Glutamatergic neuron (in vitro differentiated cells): ENCODE results near the gene SLX4IP. TPM values are rescaled to one million over a fixed set of nuclear protein-coding genes. Genes with fewer than 3 reads are reported as not detected.

ENCODE experiments used
- DNase-seq: peaks from one replicate; pipeline ENCODE4 v3.0.0; 2022
- H3K27ac Mint-ChIP-seq: one replicate; pipeline ENCODE4 v1.8.0; 2020; ENCODE audit warnings: mild to moderate bottlenecking, mixed read lengths, inconsistent platforms; ENCODE audit not compliant: unreplicated experiment
- H3K27me3 Mint-ChIP-seq: one replicate; pipeline ENCODE4 v1.8.0; 2020; ENCODE audit warnings: mild to moderate bottlenecking, moderate library complexity, mixed read lengths, inconsistent platforms; ENCODE audit not compliant: unreplicated experiment
- H3K36me3 Mint-ChIP-seq: one replicate; pipeline ENCODE4 v1.8.0; 2020; ENCODE audit warnings: mild to moderate bottlenecking, mixed read lengths, inconsistent platforms; ENCODE audit not compliant: unreplicated experiment
- H3K4me1 Mint-ChIP-seq: one replicate; pipeline ENCODE4 v1.8.0; 2020; ENCODE audit warnings: mild to moderate bottlenecking, low read depth, mixed read lengths, inconsistent platforms; ENCODE audit not compliant: unreplicated experiment
- H3K4me3 Mint-ChIP-seq: one replicate; pipeline ENCODE4 v1.8.0; 2020; ENCODE audit warnings: mild to moderate bottlenecking, mixed read lengths, inconsistent platforms; ENCODE audit not compliant: unreplicated experiment
- H3K9me3 Mint-ChIP-seq: one replicate; pipeline ENCODE4 v1.8.0; 2020; ENCODE audit warnings: mild to moderate bottlenecking, moderate library complexity, mixed read lengths, inconsistent platforms; ENCODE audit not compliant: unreplicated experiment
- total RNA-seq: library from RNA; stranded (reverse); fragmentation: NEBNext Ultra II Directional; extraction: Animal tissue kit (Norgen Biotek cat#: 25700); gene quantifications from one replicate; pipeline ENCODE4 v1.2.1, GENCODE V29; 2021; ENCODE audit not compliant: unreplicated experiment
- TF ChIP-seq, protein P1 (sequence below): fragments of 200-600 bp; sonication (generic); IDR thresholded peaks from one replicate; pipeline ENCODE4 v1.5.0; 2021; ENCODE audit not compliant: partially characterized antibody, unreplicated experiment

The SLX4IP gene
- total RNA-seq, 1 donor from 2014 or later: 7.9 TPM

GRCh38 chr20:10474606-10475184 lies 39.6 kb downstream of the SLX4IP start:
- no peaks in the 10 kb centered on the region for H3K27me3 Mint-ChIP-seq
- no peaks in the 10 kb centered on the region for H3K9me3 Mint-ChIP-seq
- H3K36me3 Mint-ChIP-seq: no peaks in the 10 kb centered on the region
- no peak overlapping the region for H3K27ac Mint-ChIP-seq
- H3K4me3 Mint-ChIP-seq: no peak overlapping the region
- DNase-seq: no peak
- peaks cover 14% of the 10 kb centered on the region for H3K4me1 Mint-ChIP-seq
- TF ChIP-seq, protein P1, sequence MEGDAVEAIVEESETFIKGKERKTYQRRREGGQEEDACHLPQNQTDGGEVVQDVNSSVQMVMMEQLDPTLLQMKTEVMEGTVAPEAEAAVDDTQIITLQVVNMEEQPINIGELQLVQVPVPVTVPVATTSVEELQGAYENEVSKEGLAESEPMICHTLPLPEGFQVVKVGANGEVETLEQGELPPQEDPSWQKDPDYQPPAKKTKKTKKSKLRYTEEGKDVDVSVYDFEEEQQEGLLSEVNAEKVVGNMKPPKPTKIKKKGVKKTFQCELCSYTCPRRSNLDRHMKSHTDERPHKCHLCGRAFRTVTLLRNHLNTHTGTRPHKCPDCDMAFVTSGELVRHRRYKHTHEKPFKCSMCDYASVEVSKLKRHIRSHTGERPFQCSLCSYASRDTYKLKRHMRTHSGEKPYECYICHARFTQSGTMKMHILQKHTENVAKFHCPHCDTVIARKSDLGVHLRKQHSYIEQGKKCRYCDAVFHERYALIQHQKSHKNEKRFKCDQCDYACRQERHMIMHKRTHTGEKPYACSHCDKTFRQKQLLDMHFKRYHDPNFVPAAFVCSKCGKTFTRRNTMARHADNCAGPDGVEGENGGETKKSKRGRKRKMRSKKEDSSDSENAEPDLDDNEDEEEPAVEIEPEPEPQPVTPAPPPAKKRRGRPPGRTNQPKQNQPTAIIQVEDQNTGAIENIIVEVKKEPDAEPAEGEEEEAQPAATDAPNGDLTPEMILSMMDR: no peak

DNA sequence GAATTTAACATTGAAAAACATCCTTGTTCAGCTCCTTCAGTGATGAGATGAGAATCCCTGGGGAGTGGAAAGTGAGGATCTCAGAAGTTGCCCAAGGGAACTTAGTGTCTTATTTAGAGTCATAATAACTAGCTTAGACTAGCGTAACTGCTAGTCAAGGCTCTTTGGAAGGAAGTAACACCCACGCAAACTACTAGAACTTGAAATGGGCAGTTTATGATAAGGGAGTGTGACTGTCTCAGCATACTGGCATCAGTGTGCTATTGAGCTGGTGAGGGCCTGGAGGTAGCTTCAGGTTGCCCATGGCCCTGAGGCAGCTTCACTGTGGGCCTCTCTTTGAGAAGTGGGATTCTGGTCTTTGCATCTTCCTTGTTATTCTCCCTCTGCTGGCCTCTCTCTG lies 40.1 kb downstream of the SLX4IP start:
- Mint-ChIP-seq H3K27ac (no peak overlapping the region), H3K27me3 (no peaks in the 10 kb centered on the region), H3K4me1 (peaks cover 9% of the 10 kb centered on the region), H3K36me3 (no peaks in the 10 kb centered on the region), H3K9me3 (no peaks in the 10 kb centered on the region), H3K4me3 (no peak overlapping the region)
- TF ChIP-seq, protein P1: no peak
- no peak for DNase-seq

- H3K9me3 Mint-ChIP-seq: no peaks in the 10 kb centered on the region
- peaks cover 13% of the 10 kb centered on the region for H3K4me1 Mint-ChIP-seq
These were observed 41.2 kb downstream of the SLX4IP start for GRCh38 chr20:10476319-10476724.

DNA sequence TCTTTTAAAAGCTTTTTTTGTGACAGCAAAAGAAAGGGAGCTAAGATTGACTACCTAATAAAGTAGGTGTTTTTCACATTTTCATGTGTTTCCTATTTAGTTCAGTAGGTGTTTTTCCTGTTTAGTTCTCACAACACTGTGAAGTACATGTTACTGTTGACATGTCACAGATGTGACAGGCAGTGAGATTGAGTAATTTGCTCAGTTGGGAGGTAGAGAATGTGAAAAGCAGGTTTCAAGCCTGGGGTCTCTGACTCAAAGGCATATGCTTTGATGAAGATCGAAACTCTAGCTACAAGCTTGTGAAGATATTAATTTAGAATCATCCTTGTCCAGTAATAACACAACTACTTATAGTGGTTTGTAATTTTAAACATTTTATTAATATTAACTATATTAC lies 43.1 kb downstream of the SLX4IP start:
- peaks cover 23% of the 10 kb centered on the region for H3K4me1 Mint-ChIP-seq
- no peak for DNase-seq

More at GRCh38 chr20:10476319-10476724, 41.2 kb downstream of the SLX4IP start:
- Mint-ChIP-seq H3K36me3 (no peaks in the 10 kb centered on the region), H3K4me3 (no peak overlapping the region), H3K27me3 (no peaks in the 10 kb centered on the region), H3K27ac (no peak overlapping the region)
- TF ChIP-seq, protein P1: no peak
- DNase-seq: no peak

DNA sequence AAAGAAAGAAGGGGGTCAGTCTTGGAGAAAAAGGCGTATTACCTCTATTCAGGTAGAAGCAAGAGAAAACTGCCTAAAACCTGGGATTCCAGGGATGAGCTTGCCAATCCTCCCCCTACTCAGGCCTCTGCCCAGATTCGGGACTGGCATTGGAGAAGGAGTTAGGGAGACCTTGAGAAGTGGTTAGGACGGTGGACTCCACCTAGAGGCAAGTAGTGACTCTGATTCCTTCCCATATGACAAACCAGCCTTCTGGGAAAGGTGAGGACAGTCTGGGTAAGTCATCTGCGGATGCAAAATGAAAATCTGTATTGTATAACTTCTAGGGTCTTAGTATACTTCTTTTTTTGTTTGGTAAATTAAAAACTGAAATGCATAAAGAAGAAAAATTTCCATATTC lies 43.8 kb downstream of the SLX4IP start:
- TF ChIP-seq, protein P1: no peak
- H3K4me1 Mint-ChIP-seq: peaks cover 23% of the 10 kb centered on the region
- H3K9me3 Mint-ChIP-seq: no peaks in the 10 kb centered on the region
- H3K36me3 Mint-ChIP-seq: no peaks in the 10 kb centered on the region
- no peaks in the 10 kb centered on the region for H3K27me3 Mint-ChIP-seq
- DNase-seq: no peak
- no peak overlapping the region for H3K27ac Mint-ChIP-seq
- no peak overlapping the region for H3K4me3 Mint-ChIP-seq

More for the DNA sequence above, 43.1 kb downstream of the SLX4IP start:
- TF ChIP-seq, protein P1: no peak
- no peak overlapping the region for H3K4me3 Mint-ChIP-seq
- no peaks in the 10 kb centered on the region for H3K9me3 Mint-ChIP-seq
- H3K36me3 Mint-ChIP-seq: no peaks in the 10 kb centered on the region
- H3K27me3 Mint-ChIP-seq: no peaks in the 10 kb centered on the region
- no peak overlapping the region for H3K27ac Mint-ChIP-seq
